ENCODE results near the gene MYH11.

- TF ChIP-seq CTCF (optimal IDR thresholded peaks at IDR 0.05 in 1 of 3, IDR thresholded peaks at IDR 0.05 in 1 of 3, conservative IDR thresholded peaks at IDR 0.05 in 1 of 3; ENCODE audit: extremely low read depth in 1 of 3, insufficient read depth in 2 of 3, low read length in 3 of 3) = no peak
- no peak for TF ChIP-seq EZH2 (IDR thresholded peaks at IDR 0.05; ENCODE audit: low read length)
Observed at GRCh38 chr16:15881794-15882379, 25.1 kb upstream of the MYH11 start.
